Spleen (tissue), 7 donors: Measurements from ENCODE around the gene INVS.

Experiments used
- POLR2AphosphoS5 ChIP-seq, 3 donors: sonication (generic); formaldehyde crosslinking; IDR thresholded peaks; one replicate each; pipeline ENCODE4 v1.5.1; 2017; ENCODE audit warnings: antibody characterized with exemption in 3 of 3
- TF ChIP-seq, protein P1 (sequence below), 11 experiments: fragments of 200-600 bp in 7 of 11; fragments of 450-650 bp in 4 of 11; sonication (generic) in 4 of 11; IDR thresholded peaks in 8 of 11; conservative IDR thresholded peaks in 3 of 11; 1 replicate in 7 of 11; 2 replicates in 4 of 11; pipeline versions ENCODE4 v1.4.0 to v1.8.0; 2016 to 2021; ENCODE audit warnings: antibody characterized with exemption in 11 of 11, inconsistent platforms in 4 of 11, mild to moderate bottlenecking in 1 of 11
- donor health status: DM: no; HTN: no; CAD: no; lungs with moderate emphysema.
- donor health status: DM: no; HTN: no; CAD: no.
- donor health status: DM: no; HTN: no; CAD: no.

DNA sequence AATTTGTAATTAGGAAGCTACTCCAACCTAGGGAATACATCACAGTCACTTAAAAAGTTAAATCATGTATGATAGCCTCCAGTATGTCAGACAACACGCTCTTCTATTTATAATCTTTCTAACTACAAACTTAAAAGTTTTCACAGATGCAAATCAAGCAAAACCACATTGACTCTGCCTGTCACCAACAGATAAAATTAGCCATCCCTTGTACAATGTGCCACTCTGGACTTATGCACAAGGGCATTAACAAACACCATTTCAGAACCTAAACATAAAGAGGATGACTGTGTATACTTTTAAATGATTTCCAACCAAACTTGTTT is 15.0 kb upstream of the INVS start:
- TF ChIP-seq POLR2AphosphoS5 (IDR thresholded peaks at IDR 0.05) = no peak
- TF ChIP-seq, protein P1, sequence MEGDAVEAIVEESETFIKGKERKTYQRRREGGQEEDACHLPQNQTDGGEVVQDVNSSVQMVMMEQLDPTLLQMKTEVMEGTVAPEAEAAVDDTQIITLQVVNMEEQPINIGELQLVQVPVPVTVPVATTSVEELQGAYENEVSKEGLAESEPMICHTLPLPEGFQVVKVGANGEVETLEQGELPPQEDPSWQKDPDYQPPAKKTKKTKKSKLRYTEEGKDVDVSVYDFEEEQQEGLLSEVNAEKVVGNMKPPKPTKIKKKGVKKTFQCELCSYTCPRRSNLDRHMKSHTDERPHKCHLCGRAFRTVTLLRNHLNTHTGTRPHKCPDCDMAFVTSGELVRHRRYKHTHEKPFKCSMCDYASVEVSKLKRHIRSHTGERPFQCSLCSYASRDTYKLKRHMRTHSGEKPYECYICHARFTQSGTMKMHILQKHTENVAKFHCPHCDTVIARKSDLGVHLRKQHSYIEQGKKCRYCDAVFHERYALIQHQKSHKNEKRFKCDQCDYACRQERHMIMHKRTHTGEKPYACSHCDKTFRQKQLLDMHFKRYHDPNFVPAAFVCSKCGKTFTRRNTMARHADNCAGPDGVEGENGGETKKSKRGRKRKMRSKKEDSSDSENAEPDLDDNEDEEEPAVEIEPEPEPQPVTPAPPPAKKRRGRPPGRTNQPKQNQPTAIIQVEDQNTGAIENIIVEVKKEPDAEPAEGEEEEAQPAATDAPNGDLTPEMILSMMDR (IDR thresholded peaks at IDR 0.05 in 8 of 11, conservative IDR thresholded peaks at IDR 0.05 in 3 of 11) = no peak
